Measurements from ENCODE around the gene ADGRA3.

GRCh38 chr4:22345055-22345454 lies 170.8 kb downstream of the ADGRA3 start:
- TF ChIP-seq CTCF (IDR thresholded peaks at IDR 0.05) (no peak), POLR2A (IDR thresholded peaks at IDR 0.05) (no peak)
